Left lobe of liver (tissue), 2 donors: ENCODE results near the gene TNPO1. TPM values are rescaled to one million over a fixed set of nuclear protein-coding genes. Genes with fewer than 3 reads are reported as not detected.

Experiments
- ATAC-seq: fragments of 200-7000 bp; cut with Tn5 transposase; one replicate; pipeline ENCODE4 v1.9.1; 2020; ENCODE audit warnings: mild to moderate bottlenecking, moderate library complexity
- DNase-seq: peaks from one replicate; pipeline ENCODE4 v3.0.0-alpha.2; 2020; ENCODE audit warnings: low spot score
- total RNA-seq: library from RNA; stranded (reverse); gene quantifications from one replicate; pipeline ENCODE4 v1.2.1, GENCODE V29; 2021
- donor health status: DM: no; HTN: no; CAD: no; lungs with moderate emphysema.
- donor health status: DM: no; HTN: yes; CAD: no.

Gene TNPO1
- total RNA-seq, 1 donor from 2014 or later = 27.2 TPM

DNA sequence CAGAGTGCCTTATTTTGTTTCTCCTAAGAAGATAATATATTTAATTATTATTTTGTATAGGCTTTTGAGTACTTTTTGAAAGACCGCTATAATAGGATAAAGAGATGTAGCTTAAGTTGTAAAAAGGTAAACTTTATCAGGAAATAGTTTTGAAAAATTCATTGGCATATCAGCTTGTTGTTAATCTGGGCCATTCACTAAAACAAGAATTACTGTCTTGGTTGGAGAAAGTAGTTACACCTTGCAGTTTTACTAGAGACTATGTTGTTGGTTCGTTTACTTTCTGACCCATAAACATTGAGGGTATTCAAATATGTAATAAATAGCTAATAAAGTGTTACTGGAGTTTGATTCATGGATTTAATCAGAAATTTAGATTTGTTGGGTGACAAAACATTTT, 33.7 kb downstream of the TNPO1 start:
- DNase-seq (no peak), ATAC-seq (no peak)

DNA sequence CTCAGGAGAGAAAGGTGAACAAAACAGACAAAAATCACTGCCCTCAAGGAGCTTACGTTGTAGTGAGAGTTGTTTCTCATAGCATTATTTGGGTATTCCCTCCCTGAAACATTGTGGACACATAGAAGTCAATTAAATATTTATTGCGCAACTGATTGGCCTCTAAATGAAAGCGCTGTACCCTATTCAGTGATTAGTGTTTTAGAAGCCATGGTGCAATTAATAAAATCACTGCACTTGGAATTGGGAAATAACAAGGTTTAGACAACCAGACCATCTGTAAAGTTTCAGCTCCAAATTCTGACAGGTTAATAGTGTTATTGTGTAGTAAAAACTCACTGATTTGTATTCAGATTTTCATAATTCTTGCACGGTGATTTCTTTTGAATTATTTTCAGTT, 35.9 kb downstream of the TNPO1 start:
- ATAC-seq = no peak

DNA sequence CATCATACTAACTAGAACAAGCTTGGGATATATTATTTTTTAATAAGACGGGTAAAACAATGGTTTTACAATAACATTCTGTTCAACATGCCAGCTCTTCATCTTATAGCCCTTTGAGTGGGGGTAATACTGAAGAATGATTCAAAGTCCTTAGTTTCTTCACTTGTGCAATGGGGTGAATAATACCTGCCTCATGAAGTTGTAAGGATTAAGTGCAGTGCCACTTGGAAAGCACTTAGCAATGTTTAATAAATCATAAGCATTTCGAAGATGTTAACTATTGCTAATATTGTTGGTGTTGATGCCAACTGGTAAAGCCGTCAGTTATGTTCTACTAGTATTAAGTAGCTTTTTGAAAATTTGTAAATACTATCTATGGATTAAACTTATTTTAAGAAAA, 38.0 kb downstream of the TNPO1 start:
- DNase-seq (no peak), ATAC-seq (no peak)

More for the DNA sequence above, 35.9 kb downstream of the TNPO1 start:
- no peak for DNase-seq

DNA sequence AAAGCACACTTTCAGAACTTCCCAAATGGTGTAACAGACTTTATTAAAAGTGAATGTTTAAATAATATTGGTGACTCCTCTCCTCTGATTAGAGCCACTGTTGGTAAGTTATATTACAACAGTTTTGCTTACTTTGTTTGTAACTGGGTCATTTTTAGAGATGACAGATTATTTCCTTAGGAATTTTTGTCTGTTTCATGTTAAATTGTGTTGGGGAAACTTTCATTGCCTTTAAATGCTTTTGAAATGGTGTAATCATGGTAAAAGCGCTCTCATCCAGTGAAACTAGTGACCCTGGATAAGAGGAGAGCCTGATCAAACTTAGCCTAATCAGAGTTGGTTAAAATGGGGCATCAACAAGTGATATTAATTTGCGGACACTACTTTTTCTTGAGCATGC, 39.4 kb downstream of the TNPO1 start:
- DNase-seq (no peak), ATAC-seq (no peak)

DNA sequence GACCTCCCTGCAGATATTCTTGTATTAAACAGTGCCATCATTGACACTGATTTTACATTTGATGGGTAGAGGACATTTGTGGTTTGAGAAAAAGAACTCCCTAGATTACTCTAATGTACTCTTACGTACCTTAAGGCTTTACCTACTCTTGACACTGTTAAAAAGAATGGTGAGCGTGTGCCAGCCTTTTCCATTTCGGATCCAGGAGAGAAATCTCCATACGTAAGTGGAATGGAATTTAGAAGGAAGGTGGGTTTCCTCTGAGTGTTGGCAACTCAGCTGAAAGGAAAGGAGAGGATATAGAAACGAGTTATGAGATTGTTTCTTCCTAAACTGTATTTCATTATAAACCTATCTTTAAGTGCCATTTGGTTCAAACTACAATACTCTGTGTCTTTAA, 40.9 kb downstream of the TNPO1 start:
- ATAC-seq = no peak
- no peak for DNase-seq

DNA sequence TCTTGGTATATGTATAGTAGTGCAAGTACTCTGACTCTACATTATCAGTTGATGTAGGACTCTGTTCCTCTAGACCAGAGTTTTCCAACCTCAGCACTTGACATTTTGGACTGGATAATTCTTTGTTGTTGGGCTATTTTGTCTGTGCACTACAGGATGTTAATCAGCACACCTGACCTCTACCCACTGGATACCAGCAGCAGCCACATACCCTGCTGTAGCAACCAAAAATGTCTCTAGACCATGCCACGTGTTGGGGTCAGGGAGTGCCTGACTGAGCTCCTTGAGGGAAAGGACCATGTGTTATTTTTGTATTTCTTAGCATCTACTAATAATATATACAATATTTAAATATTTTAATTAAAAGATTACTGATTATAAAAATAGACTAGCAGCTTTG, 42.7 kb downstream of the TNPO1 start:
- ATAC-seq (no peak), DNase-seq (no peak)

DNA sequence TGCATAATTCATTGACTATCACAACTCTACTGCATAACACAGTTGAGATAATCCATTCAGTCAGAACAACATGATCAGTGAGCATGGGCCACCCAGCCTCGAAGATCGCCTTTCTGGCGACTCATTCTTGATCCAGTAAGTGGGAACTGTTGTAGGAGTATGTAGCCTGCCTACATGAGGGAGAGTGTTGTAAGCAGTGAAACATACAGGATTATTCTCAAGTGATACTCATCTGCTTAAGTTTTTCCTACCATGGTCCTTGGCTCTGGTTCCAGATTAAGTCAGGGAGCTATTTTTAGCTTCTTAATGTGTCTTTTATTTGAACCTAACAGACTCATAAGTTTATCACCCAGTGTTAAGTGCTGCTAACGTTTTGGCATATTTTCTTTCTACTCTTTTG, 44.0 kb downstream of the TNPO1 start:
- DNase-seq (no peak), ATAC-seq (no peak)

DNA sequence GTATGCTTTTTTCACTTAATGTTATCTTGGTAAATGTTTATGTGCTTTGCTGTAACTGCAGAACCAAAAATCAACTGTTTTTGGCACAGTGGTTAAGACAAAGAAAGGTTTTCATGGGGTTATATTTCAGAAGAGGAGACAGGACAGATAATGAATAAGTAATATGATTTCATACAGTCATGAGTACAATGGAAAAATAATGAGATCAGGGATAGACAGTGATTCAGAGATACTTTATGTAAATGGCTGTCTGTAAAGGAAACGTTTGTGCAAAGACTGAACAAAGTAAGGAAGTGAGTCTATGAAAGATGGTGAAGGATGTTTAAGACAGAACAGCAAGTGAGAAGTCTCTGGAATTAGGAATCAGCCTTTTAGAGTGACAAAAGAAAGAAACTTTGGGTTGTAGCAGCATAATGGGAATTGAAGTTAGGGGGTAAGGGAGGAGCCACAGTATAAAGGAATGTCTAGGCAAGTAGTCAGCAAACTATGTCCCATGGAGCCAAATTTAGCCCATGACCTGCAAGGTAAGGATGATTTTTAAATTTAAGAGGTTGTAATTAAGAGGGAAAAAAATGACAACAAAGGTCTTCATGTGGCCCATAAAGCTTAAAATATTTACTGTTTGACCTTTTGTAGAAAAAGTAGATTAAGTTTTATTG, 55.0 kb downstream of the TNPO1 start:
- ATAC-seq = no peak
- DNase-seq = no peak

DNA sequence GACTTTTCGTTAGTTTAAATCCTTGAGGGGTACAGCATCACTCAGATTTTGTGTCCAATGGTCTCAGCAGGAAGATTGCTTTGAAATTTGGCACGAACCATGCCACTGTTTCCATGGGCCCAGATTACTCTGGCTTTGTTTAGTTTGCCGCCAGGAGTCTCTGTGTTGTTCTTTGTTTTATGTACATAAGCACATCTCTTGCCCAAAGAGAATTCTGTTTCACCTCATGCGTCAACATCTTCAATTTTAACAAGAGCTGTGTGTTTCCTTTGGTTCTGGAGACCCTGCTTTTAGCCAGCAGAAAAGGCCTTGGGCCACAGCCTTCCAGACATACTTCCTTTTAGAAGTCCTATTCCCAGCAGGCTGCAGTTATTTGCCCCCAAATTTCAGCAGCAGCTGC, 62.4 kb downstream of the TNPO1 start:
- ATAC-seq (no peak), DNase-seq (no peak)

DNA sequence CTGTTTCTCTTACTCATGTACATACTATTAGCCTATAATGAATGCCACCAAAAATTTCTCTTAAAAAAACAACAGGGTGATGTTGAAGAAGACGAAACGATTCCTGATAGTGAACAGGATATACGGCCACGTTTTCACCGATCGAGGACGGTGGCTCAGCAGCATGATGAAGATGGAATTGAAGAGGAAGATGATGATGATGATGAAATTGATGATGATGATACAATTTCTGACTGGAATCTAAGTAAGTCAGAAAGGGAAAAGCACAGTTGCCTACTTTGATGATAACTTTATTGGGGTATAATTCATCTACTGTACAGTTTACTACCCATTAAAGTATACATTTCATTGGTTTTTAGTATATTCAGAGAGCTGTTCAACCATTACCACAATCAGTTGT, 66.5 kb downstream of the TNPO1 start:
- DNase-seq (no peak), ATAC-seq (no peak)

DNA sequence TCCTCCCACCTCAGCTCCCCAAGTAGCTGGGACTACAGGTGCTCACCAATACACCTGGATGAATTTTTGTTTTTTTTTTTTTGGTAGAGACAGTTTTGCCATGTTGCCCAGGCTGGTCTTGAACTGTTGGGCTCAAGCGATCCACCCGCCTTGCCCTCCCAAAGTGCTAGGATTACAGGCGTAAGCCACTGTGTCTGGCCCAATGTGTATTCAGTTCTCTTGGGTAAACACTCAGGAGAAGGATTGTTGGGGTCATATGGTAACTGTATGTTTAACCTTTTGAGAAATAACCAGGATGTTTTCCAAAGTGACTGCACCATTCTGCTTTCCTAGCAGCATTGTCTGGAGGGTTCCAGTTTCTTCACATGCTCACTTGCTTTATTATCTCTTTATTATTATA, 67.4 kb downstream of the TNPO1 start:
- no peak for DNase-seq
- no peak for ATAC-seq

DNA sequence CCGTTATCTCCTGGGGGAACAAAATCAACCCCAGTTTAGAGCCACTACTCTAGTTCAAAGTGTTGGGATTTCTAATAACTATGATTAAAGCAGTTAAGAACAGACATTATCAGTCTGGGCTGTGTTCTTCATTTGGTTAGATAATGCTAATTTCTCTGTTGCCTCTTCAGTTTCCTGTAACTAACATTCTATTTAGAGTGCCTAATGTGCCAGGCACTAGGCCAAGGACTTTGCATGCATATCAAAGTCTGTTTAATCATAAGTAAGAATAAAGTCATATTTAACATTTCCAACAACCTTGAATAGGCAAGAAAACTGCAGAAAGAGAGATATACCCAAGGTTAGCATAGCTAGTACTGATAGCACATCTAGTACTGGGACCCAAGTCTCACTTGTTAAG, 68.4 kb downstream of the TNPO1 start:
- DNase-seq (no peak), ATAC-seq (no peak)

DNA sequence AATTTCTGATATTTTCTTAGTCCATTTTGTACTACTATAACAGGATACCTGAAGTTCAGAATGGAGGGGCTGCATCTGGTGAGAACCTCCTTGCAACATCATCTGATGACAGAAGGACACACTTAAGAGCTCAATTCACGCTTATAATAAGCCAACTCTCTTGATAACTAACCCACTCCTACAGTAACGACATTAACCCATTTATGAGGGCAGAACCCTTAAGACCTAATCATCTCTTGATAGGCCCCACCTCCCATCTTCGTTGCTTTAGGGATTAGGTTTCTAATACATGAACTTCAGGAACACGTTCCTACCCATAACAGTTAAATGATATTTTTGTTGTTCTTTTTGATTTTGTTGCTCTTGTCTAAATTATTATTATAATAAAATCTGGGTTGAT, 69.4 kb downstream of the TNPO1 start:
- no peak for DNase-seq
- ATAC-seq = no peak

DNA sequence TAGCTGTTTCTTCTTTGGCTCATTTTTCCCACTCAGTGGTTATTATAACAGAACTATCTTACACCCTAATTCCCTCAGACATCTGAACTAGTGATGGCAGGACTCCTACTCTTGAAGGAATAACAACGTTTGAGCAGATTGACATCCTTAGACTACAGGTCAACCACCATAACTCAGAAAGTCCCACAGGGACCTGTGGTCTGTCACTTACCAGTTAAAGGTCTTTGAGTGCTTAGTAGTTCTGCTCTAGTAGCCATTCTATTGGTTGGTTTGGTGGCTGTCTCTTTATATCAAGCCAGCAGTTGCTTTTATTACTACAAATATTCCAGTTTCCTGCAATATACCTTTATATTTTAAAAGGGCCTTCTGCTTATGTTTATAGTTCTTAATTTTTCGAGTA, 72.1 kb downstream of the TNPO1 start:
- ATAC-seq (no peak), DNase-seq (no peak)

DNA sequence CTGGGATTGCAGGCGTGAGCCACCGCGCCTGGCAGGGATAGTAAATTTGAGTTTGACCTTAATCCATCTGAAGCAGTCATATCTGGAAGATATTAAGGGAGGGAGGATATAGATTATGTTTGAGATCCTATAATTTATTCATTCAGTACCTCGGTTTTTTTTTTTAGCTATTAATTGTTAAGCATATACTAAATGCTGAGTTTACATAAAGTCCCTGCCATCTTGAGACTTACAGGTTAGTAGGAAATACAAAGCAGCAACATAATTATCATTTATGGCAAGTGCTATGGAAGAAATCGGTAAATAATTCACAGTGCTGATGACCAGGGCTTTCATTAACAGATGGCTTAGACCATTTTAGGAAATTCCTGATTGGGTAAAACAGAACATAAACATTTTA, 72.9 kb downstream of the TNPO1 start:
- ATAC-seq (no peak), DNase-seq (no peak)

DNA sequence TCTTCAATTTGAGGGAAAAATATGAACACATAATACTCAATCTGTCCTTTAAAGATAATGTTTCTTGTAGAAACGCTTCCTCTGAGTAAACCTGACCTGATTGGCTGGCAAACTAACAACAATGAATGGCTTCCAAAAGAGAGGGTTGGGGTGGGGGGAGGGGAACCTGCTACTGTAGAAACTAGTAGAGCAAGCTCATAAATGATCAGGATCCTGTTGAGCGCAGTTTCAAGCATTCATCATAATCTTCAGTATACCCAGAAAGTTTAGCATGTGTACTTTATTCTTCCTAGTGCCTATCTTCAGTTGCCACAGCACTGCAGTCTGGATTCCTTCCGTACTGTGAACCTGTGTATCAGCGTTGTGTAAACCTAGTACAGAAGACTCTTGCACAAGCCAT, 76.4 kb downstream of the TNPO1 start:
- ATAC-seq = no peak
- DNase-seq = no peak

DNA sequence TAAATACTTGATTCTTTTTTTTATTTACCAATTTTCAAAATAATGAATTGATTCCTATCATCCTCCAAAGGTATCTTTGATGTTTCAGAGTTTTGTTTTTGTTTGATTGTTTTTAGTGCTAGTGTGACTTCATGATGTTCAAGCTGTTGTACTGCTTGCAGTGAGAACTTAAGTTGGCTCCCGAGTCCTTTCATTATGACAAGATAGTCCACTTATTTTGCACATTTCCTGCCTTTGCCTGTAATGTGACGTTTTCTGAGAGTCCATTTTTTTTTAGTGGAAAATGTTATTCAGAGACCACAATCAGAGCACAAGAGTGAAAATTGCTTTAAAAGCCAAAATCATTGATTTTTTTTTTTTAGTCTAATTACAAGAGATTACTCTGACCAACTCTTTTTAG, 79.3 kb downstream of the TNPO1 start:
- DNase-seq (no peak), ATAC-seq (no peak)

DNA sequence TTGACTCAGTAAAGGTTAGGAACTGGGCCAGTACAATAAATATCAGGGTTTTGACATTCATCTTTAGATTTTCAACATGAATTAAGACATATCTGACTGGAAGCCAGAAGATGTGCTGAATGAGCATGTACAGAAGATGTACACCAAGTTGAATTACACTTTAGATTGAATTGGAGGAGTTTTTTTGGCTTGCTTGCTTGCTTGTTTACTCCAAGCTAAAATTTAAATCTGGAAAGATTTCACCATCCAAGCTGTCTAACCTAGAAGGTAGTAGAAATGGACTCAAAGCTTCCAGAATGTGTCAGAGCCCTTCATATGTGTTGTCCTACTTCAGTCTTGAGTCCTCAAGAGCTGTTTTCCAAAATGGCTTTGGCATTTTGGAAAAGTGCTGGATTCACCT, 90.3 kb downstream of the TNPO1 start:
- no peak for ATAC-seq
- no peak for DNase-seq

DNA sequence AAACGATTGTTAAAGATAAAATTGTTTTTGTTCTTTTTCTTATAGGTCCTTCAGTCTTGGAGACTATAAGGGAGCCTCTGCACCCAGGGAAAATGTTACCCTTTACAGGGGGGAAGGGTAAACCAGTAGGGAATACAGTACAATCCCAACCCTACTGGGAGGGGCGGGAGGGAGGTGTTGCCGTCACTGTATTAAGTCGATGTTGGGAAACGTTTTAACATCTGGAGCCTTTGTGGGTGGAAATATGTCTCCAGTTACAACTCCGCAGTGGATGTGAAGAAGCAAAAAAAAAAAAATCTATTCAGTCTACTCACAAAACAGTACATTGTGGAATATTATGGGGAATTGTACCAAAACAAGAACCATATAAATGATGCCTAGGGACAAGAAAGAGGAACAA, 92.2 kb downstream of the TNPO1 start:
- DNase-seq (no peak), ATAC-seq (no peak)

DNA sequence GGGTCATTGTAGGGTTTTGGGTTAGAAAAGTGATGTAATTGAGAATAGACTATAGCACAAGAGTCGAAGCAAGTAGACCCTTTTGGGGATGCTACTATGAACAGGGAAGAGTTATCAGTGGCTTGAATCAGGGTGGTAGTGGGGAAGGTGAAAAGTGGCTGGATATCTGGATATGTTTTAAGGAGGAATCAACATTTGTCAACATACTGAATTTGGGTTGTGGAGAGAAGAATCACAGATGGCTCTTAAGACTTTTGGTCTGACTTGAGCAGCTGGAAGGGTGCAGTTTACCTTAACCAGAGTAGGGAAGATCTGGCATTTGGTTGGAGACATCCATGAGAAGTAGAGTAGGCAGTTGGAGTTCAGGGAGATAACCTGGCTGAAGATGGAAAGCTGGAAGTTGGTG, 100.9 kb downstream of the TNPO1 start:
- DNase-seq = no peak
- ATAC-seq = no peak

DNA sequence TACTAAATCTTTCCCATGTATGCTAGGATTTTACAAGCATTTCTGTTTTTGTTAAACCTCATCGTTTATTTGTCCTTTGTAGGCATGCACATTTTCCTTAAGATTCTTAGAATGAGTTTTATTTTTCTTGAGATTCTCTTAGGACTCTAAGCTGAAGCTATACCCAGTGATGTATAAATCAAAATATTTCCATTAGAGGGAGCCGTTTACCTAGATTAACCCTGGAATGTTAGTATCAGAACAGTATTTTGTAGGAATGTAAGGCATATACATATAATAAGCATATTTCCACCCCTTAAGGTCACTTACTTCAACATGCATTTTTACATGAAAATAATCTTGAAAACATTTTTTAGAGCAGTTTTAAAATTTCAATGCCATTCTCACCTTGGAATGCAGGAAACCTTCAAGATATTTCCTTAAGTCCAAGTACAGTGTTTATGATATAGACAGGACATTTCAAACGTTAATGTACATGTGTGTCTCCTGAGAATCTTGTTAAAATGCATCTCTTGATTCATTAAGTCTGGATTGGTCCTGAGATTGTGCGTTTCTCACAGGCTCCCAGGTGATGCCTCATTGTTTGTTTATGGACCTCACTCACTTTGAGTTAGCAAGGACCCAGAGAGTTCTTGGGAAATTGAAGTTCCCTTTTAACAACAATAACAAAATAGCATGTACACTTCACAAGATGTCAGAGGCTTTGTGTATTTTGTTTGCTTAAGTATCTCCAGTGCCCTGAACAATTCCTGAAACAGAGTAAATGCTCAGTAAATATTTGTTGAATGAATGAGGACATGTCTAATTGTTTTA, 104.4 kb downstream of the TNPO1 start:
- DNase-seq (no peak), ATAC-seq (peak; percentile 54)

DNA sequence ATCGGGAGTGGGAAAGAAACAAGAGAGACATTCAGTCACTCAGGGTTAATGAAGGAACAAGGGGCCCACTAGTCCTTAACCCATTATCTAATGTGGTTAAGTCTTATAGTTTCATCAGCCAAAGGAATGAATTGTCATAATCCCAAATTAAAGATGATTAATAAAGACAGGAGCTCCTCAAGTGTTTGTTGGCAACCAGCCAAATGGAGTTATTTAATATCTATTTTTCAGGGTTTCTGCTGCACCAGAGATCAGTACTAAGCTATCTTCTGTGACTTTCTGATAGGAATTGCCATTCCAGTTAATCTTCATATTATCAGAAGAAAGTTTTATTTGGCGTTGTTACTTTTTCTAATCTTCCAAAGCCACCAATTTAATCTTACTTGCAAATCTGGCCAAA, 105.4 kb downstream of the TNPO1 start:
- DNase-seq (no peak), ATAC-seq (no peak)

DNA sequence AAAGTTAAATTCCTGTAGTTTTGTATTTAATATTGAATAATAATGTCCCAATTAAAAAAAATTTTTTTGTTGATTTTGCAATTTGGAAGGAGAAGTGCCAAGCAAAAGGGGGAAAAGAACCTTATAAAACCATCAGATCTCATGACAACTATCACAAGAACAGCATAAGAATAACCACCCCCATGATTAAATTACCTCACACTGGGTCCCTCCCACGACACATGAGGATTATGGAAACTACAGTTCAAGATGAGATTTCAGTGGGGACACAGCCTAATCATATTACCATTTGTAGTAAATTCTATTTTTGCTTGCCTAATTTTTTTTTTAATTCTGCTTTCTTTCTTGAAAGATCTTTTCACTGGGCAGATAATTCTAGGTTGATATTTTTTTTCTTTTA, 106.0 kb downstream of the TNPO1 start:
- DNase-seq = no peak
- no peak for ATAC-seq
